Dermis blood vessel endothelial cell (primary cell): ENCODE results near the gene UTS2R. TPM values are rescaled to one million over a fixed set of nuclear protein-coding genes. Genes with fewer than 3 reads are reported as not detected.
A peak's percentile ranks its signal among the peaks of the same experiment; 100 is the strongest.
"Not testable (repeated sequence)": the region's sequence is repeated elsewhere in the genome, so short reads cannot be mapped to it uniquely, and the experiment has no call there.

ENCODE experiments used
- DNase-seq: peaks from one replicate; pipeline ENCODE4 v3.0.0; 2010
- total RNA-seq: library from RNA; depleted of rRNA; stranded (reverse); fragments of >200 nt; gene quantifications from 2 replicates; pipeline ENCODE4 v1.2.3, GENCODE V29; 2014

Gene UTS2R
- total RNA-seq, 1 donor from 2014 or later, result not detected

DNA sequence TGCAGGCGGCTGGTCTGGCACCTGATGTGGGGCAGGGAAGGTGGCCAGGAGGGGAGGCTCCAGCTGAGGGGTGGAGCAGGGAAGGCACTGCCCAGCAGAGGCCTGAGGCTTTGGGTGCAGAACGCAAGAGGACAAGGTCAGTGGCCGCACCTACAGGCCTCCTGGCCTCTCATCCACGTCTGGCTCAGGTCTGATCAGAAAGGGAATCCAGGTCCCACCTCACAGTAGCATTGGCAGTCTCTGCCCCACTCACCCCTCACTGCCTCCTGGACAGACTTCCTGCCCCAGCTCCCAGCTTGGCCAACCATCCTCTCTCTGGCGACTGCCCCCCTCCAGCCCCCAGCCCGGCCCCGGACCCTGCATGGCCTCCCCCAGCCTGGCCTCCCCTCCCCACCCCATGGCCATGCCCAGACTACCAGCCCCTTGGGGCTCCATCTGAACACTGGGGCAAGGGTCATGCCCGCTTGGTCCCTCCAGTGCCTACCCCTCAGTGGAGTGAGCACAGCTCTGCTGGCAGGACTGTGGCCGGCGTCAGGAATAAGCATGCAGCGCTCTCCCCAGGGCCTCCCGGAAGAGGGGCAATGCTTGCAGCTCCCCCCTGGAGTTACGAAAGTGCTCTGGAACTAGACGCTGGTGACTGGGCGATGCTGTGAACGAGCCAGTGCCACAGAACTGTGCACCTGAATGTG lies 4.6 kb downstream of the UTS2R start:
- DNase-seq, result no peak

DNA sequence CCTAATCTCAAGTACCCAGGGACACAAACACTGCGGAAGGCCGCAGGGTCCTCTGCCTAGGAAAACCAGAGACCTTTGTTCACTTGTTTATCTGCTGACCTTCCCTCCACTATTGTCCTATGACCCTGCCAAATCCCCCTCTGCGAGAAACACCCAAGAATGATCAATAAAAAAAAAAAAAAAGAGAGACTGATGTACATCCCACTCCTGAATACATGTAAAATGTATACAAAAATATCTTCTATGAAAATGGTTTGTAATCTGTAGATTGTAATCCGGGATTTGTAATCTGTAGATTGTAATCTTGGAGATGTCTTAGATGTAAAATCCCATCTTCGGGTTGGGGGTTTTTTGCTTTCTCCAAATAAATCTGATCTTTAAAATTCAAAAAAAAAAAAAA lies 5.7 kb downstream of the UTS2R start:
- not testable (repeated sequence) for DNase-seq

DNA sequence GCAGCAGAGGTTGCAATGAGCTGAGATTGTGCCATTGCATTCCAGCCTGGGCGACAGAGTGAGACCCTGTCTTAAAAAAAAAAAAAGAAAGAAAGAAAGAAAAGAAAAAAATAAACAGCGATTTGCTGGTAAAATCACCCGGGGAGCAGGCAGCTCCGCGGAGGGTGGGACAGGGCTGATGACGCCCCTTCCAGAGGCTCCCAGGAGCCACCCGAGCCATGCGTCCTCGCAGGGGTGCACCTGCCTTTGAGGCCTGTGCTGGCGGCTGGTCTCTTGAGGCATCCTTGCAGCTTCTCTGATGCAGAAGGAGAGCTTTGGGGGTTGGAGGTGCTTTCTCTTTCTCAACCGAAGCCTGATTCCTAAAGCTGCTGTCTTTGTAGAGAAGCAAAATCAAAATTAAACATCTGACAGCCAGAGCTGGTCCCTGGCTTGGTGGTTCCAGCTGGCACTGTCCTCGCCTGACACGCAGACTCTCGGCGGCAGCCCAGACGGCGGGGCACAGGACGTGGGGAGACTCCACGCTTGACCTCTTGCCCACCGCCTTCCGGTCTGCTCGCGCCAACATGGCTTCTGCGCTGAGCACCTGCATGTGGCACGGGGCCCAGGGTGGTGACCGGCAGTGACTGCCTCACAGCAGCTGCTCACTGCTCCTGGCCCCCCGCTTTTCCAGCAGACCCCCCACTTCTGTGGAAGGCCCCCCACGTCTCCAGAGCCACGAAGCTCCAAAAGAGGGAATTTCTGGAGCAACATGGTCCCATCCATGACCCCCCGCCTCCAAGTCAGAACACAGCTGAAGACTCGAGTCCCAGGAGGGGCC lies 6.6 kb downstream of the UTS2R start:
- DNase-seq, result no peak

DNA sequence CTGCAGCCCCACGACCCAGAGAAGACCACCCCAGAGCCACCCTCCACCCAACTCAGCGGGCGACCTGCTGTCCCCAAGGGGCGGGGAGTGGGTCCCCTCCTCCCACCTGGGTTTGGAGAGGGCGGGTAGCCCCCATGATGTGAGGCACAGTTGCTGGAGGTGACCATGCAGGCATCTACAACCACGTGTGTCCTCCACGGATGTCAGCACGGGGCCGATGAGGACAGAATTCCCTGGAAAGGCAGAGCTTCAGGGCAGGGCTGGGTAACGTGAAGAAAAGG lies 7.1 kb downstream of the UTS2R start:
- DNase-seq, result no peak

DNA sequence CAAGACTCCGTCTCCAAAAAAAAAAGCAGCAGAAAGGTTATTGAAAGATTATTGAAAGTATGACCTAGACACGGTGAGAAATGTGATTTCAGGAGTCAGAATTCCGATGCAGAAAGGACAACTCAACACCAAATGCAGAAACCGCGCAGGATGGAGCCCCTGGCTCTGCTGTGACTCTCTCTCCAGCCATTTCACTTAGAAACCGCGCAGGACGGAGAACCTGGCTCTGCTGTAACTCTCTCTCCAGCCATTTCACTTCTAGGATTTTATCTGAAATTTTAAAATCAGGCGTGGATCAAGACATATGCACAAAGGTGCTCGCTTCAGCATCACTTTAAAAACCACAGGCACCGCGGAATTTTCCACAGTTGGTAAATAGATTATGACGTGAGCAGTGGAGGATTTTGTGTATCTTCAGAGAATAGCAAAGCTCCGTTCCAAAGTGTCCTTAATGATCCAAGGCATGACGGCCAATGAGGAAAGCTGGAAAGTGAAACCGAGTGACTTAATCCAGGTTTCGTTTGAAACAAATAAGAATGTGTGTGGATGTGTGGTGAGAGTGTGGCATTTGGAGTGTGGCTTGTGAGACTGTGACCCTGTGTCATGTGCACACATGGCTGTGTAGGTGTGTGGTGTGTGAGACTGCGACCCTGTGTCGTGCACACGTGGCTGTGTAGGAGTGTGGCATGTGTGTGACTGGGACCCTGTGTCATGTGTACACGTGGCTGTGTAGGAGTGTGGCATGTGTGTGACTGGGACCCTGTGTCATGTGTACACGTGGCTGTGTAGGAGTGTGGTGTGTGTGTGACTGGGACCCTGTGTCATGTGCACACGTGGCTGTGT lies 9.5 kb downstream of the UTS2R start:
- no peak for DNase-seq

DNA sequence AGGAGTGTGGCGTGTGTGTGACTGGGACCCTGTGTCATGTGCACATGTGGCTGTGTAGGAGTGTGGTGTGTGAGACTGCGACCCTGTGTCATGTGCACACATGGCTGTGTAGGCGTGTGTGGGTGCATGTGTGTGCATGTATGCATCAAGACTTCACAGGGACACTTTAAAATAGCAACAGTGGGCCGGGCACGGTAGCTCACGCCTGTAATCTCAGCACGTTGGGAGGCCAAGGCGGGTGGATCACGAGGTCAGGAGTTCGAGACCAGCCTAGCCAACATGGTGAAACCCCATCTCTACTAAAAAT lies 10.1 kb downstream of the UTS2R start:
- DNase-seq, result not testable (repeated sequence)

DNA sequence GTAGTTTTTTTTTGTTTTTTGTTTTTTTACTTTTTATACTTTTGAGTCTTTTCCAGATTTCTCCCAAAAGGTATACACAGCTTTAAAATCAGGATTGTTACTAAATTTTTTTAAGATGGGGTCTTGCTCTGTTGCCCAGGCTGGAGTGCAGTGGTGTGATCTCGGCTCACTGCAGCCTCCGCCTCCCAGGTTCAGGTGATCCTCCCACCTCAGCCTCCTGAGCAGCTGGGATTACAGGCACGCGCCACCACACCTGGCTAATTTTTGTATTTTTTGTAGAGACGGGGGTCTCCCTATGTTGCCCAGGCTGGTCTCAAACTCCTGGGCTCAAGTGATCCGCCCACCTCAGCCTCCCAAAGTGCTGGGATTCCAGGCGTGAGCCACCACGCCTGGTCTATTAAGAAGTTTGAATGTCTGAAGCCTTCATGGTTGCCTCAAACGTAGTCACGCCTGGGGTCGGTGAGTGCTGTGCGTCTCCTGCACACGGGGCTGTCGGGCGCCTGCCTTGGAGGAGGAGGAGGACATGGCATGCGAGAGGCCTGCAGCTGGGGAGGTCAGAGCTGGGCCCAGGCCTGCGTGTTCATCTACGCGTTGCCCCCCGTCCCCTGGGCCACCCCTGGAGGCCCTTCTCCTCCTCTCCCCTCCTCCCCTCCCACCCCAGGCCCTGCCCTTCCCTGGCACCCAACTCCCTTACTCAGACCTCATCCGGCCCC lies 10.8 kb downstream of the UTS2R start:
- not testable (repeated sequence) for DNase-seq

DNA sequence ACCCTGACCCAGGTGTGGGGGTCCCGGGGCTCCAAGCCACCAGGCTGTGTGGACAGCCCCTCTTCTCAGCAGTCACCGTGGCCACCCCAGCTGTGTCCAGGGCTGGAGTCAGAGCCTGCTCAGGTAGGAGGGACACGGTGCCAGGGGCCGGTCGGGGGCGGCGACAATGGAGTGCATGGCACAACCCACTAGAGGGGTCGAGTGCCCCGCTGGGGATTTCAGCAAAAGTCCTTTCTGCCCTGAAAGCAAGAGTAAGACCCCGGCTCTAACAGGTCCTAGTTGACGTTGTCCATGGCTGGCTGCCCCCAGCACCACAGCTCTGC lies 11.3 kb downstream of the UTS2R start:
- DNase-seq, result no peak

DNA sequence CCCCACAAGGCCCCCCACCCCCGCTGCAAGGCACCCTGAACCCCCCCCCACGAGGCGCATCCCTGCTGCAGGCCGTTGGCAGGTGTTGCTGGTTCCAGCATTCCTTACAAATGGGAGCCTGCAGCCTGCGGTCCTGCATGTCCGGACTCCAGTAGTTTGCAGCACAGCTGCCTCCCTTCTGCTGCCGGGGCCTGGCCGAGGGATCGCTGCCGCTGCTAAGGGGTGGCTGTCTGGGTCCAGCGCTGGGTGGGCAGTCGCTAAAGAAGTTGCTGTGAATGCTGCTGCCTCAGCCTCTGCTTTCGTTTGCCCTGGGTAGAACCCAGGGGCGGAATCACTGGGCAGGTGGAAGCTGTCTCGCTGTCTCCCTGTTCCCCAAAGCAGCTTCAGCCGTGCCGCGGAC lies 11.8 kb downstream of the UTS2R start:
- DNase-seq, result no peak

DNA sequence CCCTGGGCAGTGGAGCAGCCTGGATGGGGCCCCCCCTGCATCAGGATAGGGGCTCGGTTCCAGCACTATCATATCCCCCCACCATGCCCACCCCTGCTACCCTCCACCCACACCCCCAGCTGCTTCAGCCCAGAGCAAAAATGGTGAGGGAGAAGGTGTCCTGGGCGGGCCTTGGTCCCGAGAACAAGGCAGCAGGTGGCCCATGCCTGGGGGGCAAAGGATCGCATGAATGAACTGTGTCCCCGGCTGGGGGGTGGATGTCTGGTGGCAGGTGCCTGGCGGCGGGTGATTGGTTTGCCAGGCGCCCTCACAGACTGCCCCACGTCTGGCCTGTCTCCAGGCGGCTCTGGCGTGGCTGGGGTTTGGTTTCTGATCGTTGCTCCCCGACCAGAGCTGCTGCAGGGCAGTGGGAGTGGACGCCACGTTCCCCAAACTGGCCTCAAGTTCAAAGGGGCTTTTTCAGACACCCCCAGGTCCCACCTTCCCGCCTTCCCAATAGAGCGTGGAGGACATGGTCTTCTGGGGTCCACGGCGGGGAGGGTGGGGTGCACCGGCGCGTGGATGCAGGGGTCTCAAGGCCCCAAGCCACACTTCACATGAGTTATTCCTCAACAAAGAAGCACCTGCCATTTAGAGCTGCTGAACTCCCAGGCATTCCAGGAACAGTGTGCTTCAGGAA lies 12.6 kb downstream of the UTS2R start:
- DNase-seq, result no peak

DNA sequence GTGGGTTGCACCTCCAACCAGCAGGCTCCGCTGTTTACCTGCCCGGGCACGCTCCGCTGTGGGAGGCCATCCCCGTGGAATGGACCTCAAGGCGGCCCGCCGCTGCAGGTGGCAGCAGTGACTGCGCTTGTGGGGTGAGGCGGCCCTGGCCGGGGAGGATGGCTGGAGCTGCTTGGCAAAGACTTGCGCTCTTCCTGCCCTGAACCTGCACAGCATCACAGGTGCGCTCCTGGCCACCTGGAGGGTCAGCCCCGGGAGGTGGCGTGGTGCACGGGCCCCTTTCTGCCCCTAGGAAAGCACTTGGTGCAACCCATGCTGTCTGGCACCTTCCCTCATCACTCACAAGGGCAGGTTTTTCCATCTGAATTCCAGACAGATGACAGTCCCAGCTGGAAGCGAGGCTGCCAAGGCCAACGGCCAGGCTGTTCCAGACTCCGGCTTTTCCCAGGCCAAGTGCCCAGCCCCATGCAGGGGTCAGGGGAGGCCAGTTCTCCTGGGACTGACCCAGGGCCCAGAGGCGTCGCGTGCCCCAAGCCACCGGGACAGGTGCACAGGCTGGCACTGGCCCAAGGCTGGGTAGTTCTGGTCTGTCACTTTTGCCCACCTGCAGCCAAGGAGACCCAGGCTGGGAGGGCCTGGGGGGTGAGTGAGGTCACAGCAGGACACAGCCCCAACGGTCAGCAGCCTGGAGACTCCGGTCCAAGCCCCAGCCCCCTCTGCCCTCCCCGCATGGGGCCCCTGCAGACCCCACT lies 13.3 kb downstream of the UTS2R start:
- no peak for DNase-seq

DNA sequence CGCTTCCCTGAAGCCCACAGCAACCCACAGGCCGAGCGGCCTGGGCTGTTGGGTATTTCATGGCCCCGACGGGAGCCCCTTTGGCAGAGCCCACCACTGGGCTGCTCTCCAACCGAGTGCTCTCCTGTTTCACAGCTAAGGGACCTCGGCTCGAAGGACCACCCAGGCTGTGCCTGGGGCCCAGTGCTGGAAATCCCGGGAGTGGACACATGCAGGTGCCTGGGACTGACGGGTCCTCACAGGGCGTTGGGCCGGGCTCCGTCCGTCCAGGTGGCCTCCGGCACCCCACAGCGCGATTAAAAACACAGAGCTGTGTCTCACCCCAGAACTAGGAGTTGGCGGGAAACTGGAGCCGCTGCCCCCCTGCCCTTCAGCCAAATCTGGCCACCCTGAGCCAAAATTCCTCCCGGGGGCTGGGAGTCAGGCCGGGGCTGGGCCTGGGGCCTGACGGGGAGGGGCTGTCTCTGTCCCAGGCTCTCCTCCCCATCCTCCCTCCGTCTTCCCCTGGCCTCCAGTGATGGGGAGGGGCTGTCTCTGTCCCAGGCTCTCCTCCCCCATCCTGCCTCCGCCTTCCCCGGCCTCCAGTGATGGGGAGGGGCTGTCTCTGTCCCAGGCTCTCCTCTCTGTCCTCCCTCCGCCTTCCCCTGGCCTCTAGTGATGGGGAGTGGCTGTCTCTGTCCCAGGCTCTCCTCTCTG lies 14.1 kb downstream of the UTS2R start:
- DNase-seq, result no peak

DNA sequence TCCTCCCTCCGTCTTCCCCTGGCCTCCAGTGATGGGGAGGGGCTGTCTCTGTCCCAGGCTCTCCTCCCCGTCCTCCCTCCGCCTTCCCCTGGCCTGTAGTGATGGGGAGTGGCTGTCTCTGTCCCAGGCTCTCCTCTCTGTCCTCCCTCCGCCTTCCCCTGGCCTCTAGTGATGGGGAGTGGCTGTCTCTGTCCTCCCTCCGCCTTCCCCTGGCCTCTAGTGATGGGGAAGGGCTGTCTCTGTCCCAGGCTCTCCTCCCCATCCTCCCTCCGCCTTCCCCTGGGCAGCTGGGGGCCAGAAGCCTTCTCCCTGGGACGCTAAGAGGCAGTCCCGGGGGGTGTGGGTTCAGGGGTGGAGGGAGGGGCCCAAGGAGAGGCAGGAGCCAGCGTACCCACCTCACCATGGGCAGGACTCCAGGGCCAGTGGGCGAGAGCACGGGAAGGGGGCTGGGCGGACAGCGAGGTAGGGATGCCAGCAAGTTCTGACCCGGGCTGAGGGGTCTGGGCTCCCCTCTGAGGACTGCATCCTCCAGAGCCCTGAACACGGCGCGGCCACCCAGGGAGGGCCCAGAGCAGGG lies 14.8 kb downstream of the UTS2R start:
- no peak for DNase-seq

DNA sequence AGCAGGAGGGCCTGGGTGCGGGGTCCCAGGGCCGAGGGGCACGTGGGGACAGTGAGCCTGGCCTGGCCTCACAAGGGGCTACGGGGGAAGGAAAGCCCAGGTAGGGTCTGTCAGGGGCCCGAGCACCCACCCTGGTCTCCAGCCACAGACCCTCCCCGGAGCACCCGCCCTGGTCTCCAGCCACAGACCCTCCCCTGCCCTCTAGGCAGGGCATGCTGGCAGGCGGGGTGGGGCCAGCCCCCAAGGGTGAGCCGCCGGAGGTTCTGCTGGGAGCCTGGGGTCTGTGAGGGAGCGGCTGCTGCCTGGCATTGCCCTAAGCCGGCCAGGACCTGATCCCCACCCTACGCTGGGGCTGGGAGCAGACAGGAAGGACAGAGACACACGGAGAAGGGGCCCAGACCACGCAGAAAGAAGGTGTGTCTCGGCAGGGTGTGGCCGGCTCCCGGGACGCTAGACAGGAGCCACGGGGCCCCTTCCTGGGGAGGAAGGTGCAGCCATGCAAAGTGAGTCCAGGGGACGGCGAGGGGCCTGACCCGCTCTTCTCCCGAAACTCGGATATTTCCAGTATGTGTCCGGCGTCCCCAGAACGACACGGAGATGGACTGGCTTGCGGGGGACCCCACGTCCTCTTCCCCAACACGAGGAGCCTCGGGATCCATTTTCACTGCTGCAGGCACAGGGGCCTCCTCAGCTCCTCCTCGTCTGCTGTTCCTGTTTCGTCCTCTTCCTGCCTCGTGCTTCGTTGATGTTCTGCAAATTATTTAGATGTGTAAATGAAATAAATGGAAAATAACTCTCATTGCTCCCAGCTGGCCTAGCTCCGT lies 15.5 kb downstream of the UTS2R start:
- no peak for DNase-seq

DNA sequence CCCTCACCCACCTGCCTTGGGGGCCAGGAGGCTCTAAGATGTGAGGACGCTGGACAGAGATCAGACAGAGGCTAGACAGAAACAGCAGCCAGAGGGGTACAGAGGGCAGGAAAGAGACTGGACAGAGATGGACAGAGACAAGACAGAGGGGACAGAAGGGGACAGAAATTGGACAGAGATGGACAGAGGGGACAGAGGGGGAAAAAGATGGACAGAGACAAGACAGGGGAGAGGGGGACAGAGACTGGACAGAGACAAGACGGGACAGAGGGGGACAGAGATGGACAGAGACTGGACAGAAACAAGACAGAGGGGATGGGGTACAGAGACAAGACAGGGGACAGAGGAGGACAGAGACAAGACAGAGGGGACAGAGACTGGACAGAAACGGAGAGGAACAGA lies 16.1 kb downstream of the UTS2R start:
- no peak for DNase-seq

DNA sequence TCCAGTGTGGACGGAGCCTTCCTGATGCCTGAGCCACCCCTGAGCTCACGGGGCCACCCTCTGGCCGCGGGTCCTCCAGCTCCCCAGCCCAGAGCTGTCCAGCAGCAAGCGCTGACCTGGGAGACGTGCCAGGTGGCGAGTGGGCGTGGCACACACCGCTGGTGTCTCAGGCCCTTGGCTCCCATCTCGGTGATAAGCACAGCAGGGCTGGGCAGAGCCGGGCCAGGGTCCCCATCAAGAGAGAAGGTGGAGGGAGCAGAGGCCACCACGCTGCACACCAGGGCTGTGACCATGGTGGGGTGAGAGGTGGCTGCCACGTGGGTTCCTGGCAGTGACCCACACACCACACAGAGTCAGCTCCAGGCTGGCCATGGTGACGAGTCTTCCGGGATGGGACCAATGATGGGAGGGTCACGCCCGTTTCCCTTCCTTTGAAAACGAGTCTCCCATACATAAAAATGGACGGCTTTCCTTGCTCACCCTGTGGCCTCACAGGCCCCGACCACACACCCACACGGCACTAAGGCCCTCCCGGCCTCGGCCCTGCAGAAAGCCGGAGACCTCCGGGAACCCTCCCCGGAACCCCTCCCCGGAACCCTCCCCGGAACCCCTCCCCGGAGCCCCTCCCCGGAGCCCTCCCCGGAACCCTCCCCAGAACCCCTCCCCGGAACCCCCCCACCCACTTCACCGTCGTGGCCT lies 16.8 kb downstream of the UTS2R start:
- peak; percentile 18 for DNase-seq

DNA sequence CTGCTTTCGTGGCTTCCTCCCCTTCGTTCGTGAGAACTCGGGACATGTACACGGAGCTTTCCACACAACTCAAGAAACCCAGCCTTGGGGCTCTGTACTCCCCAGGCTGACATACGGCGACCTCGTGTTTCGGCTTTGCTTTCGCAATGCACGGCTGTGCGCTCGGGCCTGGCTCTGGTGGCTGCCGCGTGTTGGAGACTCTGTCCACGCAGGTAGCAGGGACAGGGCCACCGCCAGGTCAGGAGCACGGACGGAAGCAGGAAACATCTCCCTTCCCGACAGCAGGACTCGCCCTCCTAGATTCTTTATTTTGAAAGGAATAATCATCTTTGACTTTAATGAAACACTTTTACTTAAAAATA lies 17.3 kb downstream of the UTS2R start:
- no peak for DNase-seq

DNA sequence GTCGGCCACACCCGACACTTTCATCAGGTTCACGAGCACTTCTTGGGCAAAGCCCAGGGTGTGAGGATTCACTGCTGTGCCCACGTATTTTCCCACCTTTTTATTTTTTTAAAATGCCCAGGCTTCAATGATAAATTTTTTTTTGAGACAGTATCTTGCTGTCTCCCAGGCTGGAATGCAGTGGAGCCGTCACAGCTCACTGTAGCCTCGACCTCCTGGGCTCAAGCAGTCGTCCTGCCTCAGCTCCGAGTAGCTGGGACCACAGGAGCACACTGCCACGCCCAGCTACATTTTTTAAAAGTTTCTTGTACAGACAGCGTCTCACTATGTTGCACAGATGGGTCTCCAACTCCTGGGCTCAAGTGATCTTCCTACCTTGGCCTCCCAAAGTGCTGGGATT lies 17.8 kb downstream of the UTS2R start:
- DNase-seq, result no peak
